ENCODE data around the gene ADAMTSL1.

The ADAMTSL1 gene

DNA sequence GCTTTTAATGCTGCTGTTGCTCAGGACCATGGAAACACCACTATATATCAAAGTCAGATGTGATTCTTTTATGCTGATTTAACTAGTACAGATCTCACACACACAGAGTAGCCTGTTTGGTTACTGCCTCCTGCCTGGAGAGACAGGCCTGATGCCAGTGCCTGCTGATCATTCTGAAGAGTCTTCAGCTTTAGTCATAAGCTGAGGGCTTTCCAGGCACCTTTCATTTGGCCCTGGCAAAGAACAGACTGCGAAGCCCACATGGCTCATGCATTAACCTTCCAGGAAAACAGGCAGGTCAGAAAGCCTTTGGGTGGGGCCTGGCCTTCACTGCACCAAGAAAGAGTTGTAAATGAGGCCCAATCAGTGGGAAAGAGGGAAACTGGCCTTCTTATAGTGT, 414.3 kb downstream of the ADAMTSL1 start:
- TF ChIP-seq POLR2AphosphoS5 (IDR thresholded peaks at IDR 0.05; ENCODE audit: low read depth) (no peak), SPI1 (IDR thresholded peaks at IDR 0.05; ENCODE audit: borderline replicate concordance, low read depth) (no peak), GABPA (IDR thresholded peaks at IDR 0.05; ENCODE audit: low read depth) (no peak)
- TF ChIP-seq, protein P1, sequence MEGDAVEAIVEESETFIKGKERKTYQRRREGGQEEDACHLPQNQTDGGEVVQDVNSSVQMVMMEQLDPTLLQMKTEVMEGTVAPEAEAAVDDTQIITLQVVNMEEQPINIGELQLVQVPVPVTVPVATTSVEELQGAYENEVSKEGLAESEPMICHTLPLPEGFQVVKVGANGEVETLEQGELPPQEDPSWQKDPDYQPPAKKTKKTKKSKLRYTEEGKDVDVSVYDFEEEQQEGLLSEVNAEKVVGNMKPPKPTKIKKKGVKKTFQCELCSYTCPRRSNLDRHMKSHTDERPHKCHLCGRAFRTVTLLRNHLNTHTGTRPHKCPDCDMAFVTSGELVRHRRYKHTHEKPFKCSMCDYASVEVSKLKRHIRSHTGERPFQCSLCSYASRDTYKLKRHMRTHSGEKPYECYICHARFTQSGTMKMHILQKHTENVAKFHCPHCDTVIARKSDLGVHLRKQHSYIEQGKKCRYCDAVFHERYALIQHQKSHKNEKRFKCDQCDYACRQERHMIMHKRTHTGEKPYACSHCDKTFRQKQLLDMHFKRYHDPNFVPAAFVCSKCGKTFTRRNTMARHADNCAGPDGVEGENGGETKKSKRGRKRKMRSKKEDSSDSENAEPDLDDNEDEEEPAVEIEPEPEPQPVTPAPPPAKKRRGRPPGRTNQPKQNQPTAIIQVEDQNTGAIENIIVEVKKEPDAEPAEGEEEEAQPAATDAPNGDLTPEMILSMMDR (IDR thresholded peaks at IDR 0.05; ENCODE audit: insufficient read depth, low read length): no peak
- TF ChIP-seq, protein P2, sequence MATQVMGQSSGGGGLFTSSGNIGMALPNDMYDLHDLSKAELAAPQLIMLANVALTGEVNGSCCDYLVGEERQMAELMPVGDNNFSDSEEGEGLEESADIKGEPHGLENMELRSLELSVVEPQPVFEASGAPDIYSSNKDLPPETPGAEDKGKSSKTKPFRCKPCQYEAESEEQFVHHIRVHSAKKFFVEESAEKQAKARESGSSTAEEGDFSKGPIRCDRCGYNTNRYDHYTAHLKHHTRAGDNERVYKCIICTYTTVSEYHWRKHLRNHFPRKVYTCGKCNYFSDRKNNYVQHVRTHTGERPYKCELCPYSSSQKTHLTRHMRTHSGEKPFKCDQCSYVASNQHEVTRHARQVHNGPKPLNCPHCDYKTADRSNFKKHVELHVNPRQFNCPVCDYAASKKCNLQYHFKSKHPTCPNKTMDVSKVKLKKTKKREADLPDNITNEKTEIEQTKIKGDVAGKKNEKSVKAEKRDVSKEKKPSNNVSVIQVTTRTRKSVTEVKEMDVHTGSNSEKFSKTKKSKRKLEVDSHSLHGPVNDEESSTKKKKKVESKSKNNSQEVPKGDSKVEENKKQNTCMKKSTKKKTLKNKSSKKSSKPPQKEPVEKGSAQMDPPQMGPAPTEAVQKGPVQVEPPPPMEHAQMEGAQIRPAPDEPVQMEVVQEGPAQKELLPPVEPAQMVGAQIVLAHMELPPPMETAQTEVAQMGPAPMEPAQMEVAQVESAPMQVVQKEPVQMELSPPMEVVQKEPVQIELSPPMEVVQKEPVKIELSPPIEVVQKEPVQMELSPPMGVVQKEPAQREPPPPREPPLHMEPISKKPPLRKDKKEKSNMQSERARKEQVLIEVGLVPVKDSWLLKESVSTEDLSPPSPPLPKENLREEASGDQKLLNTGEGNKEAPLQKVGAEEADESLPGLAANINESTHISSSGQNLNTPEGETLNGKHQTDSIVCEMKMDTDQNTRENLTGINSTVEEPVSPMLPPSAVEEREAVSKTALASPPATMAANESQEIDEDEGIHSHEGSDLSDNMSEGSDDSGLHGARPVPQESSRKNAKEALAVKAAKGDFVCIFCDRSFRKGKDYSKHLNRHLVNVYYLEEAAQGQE (IDR thresholded peaks at IDR 0.05; ENCODE audit: insufficient replicate concordance, low read depth): no peak
- no peak for DNase-seq (ENCODE audit: low read depth in 1 of 2, low spot score in 1 of 2)

DNA sequence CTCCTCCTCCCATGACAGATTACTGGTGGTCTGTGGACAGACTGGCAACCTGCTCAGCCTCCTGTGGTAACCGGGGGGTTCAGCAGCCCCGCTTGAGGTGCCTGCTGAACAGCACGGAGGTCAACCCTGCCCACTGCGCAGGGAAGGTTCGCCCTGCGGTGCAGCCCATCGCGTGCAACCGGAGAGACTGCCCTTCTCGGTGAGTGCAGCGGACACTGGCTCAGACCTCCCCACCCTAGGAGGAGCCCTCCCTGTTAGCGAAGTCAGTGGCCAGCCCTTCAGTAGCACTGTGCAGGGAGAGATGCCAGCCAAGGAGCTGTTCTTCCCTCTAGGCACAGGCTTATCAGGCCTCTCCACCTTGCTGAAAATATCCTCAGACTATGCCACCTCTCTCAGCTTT, 415.6 kb downstream of the ADAMTSL1 start:
- no peak overlapping the region for H3K4me3 ChIP-seq (replicated peaks; ENCODE audit: insufficient read depth, low read length)
- DNase-seq (ENCODE audit: low read depth in 1 of 2, low spot score in 1 of 2): no peak
- TF ChIP-seq, protein P2 (IDR thresholded peaks at IDR 0.05; ENCODE audit: insufficient replicate concordance, low read depth): no peak
- TF ChIP-seq POLR2AphosphoS5 (IDR thresholded peaks at IDR 0.05; ENCODE audit: low read depth): no peak
- no peak for TF ChIP-seq SPI1 (IDR thresholded peaks at IDR 0.05; ENCODE audit: borderline replicate concordance, low read depth)
- TF ChIP-seq, protein P1 (IDR thresholded peaks at IDR 0.05; ENCODE audit: insufficient read depth, low read length): no peak

More for the DNA sequence above, 414.3 kb downstream of the ADAMTSL1 start:
- no peak overlapping the region for H3K4me3 ChIP-seq (replicated peaks; ENCODE audit: insufficient read depth, low read length)
- H3K27ac ChIP-seq (replicated peaks): no peak overlapping the region
- H3K27me3 ChIP-seq (ENCODE audit: insufficient read depth, poor library complexity, severe bottlenecking): no peaks in the 10 kb centered on the region

DNA sequence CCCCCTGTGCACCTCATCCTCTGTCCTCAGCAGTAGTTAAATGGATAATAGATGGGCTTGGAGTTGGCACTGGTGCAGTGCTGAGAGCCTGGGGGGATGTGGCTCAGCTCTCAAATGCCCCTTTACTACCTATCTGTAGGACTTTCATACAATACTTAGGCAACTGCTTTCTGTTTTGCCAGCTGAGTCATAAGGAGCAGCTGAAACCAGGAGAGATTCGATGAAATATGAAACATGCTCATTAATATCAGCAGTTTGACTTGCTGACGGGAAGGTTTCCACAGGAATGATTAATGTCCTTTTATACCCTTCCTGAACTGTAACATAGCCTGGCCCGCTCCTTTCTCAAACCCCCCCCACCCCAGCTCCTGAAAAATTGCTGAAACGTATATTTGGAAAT, 416.4 kb downstream of the ADAMTSL1 start:
- TF ChIP-seq POLR2AphosphoS5 (IDR thresholded peaks at IDR 0.05; ENCODE audit: low read depth): no peak
- no peak for TF ChIP-seq SPI1 (IDR thresholded peaks at IDR 0.05; ENCODE audit: borderline replicate concordance, low read depth)
- TF ChIP-seq, protein P1 (IDR thresholded peaks at IDR 0.05; ENCODE audit: insufficient read depth, low read length): no peak
- no peak for DNase-seq (ENCODE audit: low read depth in 1 of 2, low spot score in 1 of 2)
- Histone ChIP-seq H3K4me3 (replicated peaks; ENCODE audit: insufficient read depth, low read length) (no peak overlapping the region), H3K27ac (replicated peaks) (no peak overlapping the region), H3K27me3 (ENCODE audit: insufficient read depth, poor library complexity, severe bottlenecking) (no peaks in the 10 kb centered on the region)

More for the DNA sequence above, 415.6 kb downstream of the ADAMTSL1 start:
- Histone ChIP-seq H3K27me3 (ENCODE audit: insufficient read depth, poor library complexity, severe bottlenecking) (no peaks in the 10 kb centered on the region), H3K27ac (replicated peaks) (no peak overlapping the region)

Measured in HL-60 (cell line).